ENCODE measurements around the gene FOXP1.

GRCh38 chr3:71415681-71416122, 167.8 kb downstream of the FOXP1 start:
- TF ChIP-seq, protein P1, sequence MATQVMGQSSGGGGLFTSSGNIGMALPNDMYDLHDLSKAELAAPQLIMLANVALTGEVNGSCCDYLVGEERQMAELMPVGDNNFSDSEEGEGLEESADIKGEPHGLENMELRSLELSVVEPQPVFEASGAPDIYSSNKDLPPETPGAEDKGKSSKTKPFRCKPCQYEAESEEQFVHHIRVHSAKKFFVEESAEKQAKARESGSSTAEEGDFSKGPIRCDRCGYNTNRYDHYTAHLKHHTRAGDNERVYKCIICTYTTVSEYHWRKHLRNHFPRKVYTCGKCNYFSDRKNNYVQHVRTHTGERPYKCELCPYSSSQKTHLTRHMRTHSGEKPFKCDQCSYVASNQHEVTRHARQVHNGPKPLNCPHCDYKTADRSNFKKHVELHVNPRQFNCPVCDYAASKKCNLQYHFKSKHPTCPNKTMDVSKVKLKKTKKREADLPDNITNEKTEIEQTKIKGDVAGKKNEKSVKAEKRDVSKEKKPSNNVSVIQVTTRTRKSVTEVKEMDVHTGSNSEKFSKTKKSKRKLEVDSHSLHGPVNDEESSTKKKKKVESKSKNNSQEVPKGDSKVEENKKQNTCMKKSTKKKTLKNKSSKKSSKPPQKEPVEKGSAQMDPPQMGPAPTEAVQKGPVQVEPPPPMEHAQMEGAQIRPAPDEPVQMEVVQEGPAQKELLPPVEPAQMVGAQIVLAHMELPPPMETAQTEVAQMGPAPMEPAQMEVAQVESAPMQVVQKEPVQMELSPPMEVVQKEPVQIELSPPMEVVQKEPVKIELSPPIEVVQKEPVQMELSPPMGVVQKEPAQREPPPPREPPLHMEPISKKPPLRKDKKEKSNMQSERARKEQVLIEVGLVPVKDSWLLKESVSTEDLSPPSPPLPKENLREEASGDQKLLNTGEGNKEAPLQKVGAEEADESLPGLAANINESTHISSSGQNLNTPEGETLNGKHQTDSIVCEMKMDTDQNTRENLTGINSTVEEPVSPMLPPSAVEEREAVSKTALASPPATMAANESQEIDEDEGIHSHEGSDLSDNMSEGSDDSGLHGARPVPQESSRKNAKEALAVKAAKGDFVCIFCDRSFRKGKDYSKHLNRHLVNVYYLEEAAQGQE (IDR thresholded peaks at IDR 0.05; ENCODE audit: insufficient read depth in 1 of 2, low read depth in 2 of 2, low read length in 2 of 2) = no peak
- no peak for TF ChIP-seq SIN3A (IDR thresholded peaks at IDR 0.05; ENCODE audit: borderline replicate concordance, insufficient read depth, low read length)
